RWPE2 (cell line): Measurements from ENCODE around the gene ZNF823.
"Not testable (repeated sequence)": the region's sequence is repeated elsewhere in the genome, so short reads cannot be mapped to it uniquely, and the experiment has no call there.

Source experiments
- ATAC-seq: fragments of 200-7000 bp; cut with Tn5 transposase; 3 replicates; pipeline ENCODE4 v1.9.1; 2021; ENCODE audit warnings: low read depth
- DNase-seq: peaks from one replicate; pipeline ENCODE4 v3.0.0-alpha.2; 2020; ENCODE audit warnings: low spot score
- H3K27ac ChIP-seq: fragments of 450-650 bp; 2 replicates; pipeline ENCODE4 v1.5.1; 2017; ENCODE audit warnings: mild to moderate bottlenecking; ENCODE audit not compliant: poor library complexity, severe bottlenecking
- H3K27me3 ChIP-seq: fragments of 250-450 bp; sonication (Bioruptor Pico); 2 replicates; pipeline ENCODE4 v1.5.1; 2021; ENCODE audit warnings: mild to moderate bottlenecking, moderate library complexity; ENCODE audit not compliant: insufficient read depth, poor library complexity, severe bottlenecking
- H3K36me3 ChIP-seq: fragments of 250-450 bp; sonication (Bioruptor Pico); 2 replicates; pipeline ENCODE4 v1.5.1; 2020; ENCODE audit warnings: low read depth, mild to moderate bottlenecking, moderate library complexity
- H3K4me1 ChIP-seq: fragments of 250-450 bp; sonication (Bioruptor Pico); 2 replicates; pipeline ENCODE4 v1.5.1; 2021; ENCODE audit warnings: mild to moderate bottlenecking, moderate library complexity; ENCODE audit not compliant: insufficient read depth, poor library complexity, severe bottlenecking
- H3K4me3 ChIP-seq: fragments of 250-450 bp; sonication (Bioruptor Pico); 2 replicates; pipeline ENCODE4 v1.5.1; 2021; ENCODE audit warnings: mild to moderate bottlenecking, moderate library complexity; ENCODE audit not compliant: severe bottlenecking
- H3K9me3 ChIP-seq: fragments of 250-450 bp; sonication (Bioruptor Pico); 2 replicates; pipeline ENCODE4 v1.5.1; 2021; ENCODE audit warnings: mild to moderate bottlenecking, moderate library complexity; ENCODE audit not compliant: severe bottlenecking
- TF ChIP-seq, protein P1 (sequence below): fragments of 450-650 bp; IDR thresholded peaks from one replicate; pipeline ENCODE4 v1.5.1; 2017; ENCODE audit warnings: mild to moderate bottlenecking, moderate library complexity; ENCODE audit not compliant: poor library complexity, severe bottlenecking

Gene ZNF823

DNA sequence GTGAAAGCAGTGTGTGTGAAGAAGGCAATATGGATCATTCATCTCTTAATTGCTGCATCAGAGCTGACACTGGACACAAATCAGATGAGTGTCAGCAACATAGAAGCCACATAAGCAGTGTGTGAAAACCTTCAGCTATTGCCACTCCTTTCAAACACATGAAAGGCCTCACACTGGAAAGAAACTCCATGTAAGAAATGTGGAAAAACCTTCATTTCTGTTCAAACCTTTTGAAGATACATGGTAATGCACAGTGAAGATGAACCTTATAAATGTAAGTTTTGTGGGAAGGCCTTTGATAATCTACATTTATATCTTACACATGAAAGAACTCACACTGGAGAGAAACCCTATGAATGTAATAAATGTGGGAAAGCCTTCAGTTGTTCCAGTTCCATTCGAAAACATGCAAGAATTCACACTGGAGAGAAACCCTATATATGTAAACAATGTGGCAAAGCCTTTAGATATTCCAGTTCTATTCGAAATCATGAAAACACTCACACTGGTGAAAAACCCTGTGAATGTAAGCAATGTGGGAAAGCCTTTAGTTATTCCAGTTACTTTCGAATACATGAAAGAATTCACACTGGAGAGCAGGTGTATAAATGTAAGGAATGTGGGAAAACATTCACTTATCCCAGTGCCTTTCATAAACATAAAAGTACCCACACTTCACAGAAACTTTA is 53.6 kb downstream of the ZNF823 start:
- Histone ChIP-seq H3K4me3 (no peak overlapping the region), H3K27ac (no peak overlapping the region), H3K4me1 (no peaks in the 10 kb centered on the region), H3K9me3 (peaks cover 9% of the 10 kb centered on the region), H3K27me3 (no peaks in the 10 kb centered on the region), H3K36me3 (peaks cover 16% of the 10 kb centered on the region)
- ATAC-seq, result no peak
- no peak for DNase-seq
- TF ChIP-seq, protein P1, sequence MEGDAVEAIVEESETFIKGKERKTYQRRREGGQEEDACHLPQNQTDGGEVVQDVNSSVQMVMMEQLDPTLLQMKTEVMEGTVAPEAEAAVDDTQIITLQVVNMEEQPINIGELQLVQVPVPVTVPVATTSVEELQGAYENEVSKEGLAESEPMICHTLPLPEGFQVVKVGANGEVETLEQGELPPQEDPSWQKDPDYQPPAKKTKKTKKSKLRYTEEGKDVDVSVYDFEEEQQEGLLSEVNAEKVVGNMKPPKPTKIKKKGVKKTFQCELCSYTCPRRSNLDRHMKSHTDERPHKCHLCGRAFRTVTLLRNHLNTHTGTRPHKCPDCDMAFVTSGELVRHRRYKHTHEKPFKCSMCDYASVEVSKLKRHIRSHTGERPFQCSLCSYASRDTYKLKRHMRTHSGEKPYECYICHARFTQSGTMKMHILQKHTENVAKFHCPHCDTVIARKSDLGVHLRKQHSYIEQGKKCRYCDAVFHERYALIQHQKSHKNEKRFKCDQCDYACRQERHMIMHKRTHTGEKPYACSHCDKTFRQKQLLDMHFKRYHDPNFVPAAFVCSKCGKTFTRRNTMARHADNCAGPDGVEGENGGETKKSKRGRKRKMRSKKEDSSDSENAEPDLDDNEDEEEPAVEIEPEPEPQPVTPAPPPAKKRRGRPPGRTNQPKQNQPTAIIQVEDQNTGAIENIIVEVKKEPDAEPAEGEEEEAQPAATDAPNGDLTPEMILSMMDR, result no peak

GRCh38 chr19:11680689-11681302 is 58.0 kb downstream of the ZNF823 start:
- ATAC-seq, result no peak
- H3K36me3 ChIP-seq, result peaks cover 12% of the 10 kb centered on the region; the same call in 1 of the 2 replicates

DNA sequence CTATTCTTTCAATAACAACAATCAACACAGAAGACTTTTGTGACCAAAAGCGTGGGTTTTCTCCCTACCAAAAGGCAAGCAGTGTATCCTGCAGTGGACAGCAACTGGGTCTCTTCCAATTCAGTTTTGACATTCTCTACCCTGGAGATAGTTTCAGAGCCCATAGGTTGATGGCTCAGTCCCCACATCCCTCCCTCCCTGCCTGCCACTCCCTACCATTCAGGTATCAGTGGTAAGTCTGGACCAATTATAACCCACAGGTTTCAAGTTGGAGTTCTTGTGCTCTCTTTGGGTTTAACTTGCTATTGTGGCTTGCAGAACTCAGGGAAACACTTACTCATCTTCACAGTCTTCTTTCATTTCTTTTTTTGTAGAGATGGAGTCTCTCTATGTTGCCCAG is 60.2 kb downstream of the ZNF823 start:
- TF ChIP-seq, protein P1, result no peak
- ATAC-seq (no peak), DNase-seq (no peak)
- no peaks in the 10 kb centered on the region; the same call in 1 of the 2 replicates for H3K36me3 ChIP-seq
- H3K9me3 ChIP-seq, result peaks cover 8% of the 10 kb centered on the region
- H3K27me3 ChIP-seq, result no peaks in the 10 kb centered on the region
- no peak overlapping the region for H3K4me3 ChIP-seq
- no peak overlapping the region for H3K27ac ChIP-seq
- H3K4me1 ChIP-seq, result no peaks in the 10 kb centered on the region

More at GRCh38 chr19:11680689-11681302, 58.0 kb downstream of the ZNF823 start:
- TF ChIP-seq, protein P1, result no peak
- H3K27me3 ChIP-seq, result no peaks in the 10 kb centered on the region
- no peak overlapping the region for H3K4me3 ChIP-seq
- H3K27ac ChIP-seq, result no peak overlapping the region
- H3K9me3 ChIP-seq, result peaks cover 8% of the 10 kb centered on the region
- no peaks in the 10 kb centered on the region for H3K4me1 ChIP-seq
- DNase-seq, result no peak

GRCh38 chr19:11676661-11677600 is 61.8 kb downstream of the ZNF823 start:
- not testable (repeated sequence) for H3K4me3 ChIP-seq, H3K9me3 ChIP-seq, H3K36me3 ChIP-seq, H3K4me1 ChIP-seq, H3K27me3 ChIP-seq, DNase-seq, ATAC-seq, H3K27ac ChIP-seq

GRCh38 chr19:11675569-11675968 is 63.2 kb downstream of the ZNF823 start:
- ATAC-seq (no peak), DNase-seq (no peak)
- Histone ChIP-seq H3K36me3 (no peaks in the 10 kb centered on the region), H3K27me3 (no peaks in the 10 kb centered on the region), H3K4me3 (no peak overlapping the region), H3K4me1 (no peaks in the 10 kb centered on the region), H3K27ac (no peak overlapping the region), H3K9me3 (peaks cover 6% of the 10 kb centered on the region)
- TF ChIP-seq, protein P1, result no peak
